Mammary epithelial cell (primary cell): ENCODE results near the gene SPHKAP.

ENCODE experiments used
- EZH2 ChIP-seq: IDR thresholded peaks from 2 replicates; pipeline ENCODE4 v1.6.1; 2012; ENCODE audit warnings: low read length, inconsistent platforms, borderline replicate concordance
- TF ChIP-seq, protein P1 (sequence below), 2 donors: IDR thresholded peaks in 1 of 2; conservative IDR thresholded peaks in 1 of 2; 2 replicates each; pipeline ENCODE4 v1.5.1; 2011 to 2012; ENCODE audit warnings: inconsistent platforms in 2 of 2, low read length in 2 of 2, mild to moderate bottlenecking in 2 of 2, control low read depth in 1 of 2, low read depth in 1 of 2; ENCODE audit not compliant: insufficient read depth in 1 of 2; ENCODE audit errors: extremely low read depth in 1 of 2

DNA sequence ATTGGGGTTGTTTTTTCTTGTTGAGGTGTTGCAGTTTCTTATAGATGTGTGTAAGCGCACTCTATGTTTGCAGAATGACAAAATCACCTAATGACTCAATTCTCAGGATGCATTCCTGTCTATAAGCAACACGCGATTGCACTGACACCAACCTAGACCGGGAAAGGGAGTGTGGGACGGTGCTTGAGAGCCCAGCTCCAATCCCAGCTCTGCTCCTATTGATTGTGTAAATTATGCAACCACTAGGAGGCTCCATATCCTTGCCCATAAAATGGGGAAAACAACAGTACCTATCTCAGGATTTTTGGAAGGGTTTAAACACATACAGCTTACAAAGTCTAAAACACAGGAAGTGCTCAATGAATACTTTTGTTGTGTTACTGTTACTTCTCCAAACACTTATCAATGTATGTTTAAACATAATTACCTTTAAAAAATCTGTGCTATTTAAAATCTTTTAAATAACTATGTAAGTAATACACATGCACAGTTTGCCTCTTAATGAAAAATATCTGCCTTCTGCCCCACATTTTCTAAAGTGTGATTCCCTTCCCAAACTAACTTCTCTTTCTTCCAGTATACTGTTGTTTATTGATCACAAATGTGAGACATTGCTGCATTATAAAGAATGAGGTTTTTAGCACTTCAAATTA is 132.5 kb downstream of the SPHKAP start:
- TF ChIP-seq, protein P1, sequence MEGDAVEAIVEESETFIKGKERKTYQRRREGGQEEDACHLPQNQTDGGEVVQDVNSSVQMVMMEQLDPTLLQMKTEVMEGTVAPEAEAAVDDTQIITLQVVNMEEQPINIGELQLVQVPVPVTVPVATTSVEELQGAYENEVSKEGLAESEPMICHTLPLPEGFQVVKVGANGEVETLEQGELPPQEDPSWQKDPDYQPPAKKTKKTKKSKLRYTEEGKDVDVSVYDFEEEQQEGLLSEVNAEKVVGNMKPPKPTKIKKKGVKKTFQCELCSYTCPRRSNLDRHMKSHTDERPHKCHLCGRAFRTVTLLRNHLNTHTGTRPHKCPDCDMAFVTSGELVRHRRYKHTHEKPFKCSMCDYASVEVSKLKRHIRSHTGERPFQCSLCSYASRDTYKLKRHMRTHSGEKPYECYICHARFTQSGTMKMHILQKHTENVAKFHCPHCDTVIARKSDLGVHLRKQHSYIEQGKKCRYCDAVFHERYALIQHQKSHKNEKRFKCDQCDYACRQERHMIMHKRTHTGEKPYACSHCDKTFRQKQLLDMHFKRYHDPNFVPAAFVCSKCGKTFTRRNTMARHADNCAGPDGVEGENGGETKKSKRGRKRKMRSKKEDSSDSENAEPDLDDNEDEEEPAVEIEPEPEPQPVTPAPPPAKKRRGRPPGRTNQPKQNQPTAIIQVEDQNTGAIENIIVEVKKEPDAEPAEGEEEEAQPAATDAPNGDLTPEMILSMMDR (conservative IDR thresholded peaks at IDR 0.05 in 1 of 2, IDR thresholded peaks at IDR 0.05 in 1 of 2; ENCODE audit: extremely low read depth in 1 of 2, insufficient read depth in 1 of 2, low read depth in 1 of 2, low read length in 2 of 2) = peak; percentile 58 to 73
- TF ChIP-seq EZH2 = no peak
